Muscle of leg (tissue), 11 donors: ENCODE results near the gene SLC29A3. TPM values are rescaled to one million over a fixed set of nuclear protein-coding genes. Genes with fewer than 3 reads are reported as not detected.

ENCODE experiments used
- DNase-seq: peaks from one replicate; pipeline ENCODE4 v3.0.0; 2013
- H3K27ac ChIP-seq: one replicate; pipeline ENCODE4 v1.5.1; 2013; ENCODE audit warnings: mild to moderate bottlenecking, low read length, control low read depth
- H3K27me3 ChIP-seq: one replicate; pipeline ENCODE4 v1.6.1; 2013; ENCODE audit warnings: low read length; ENCODE audit not compliant: control insufficient read depth, insufficient read depth
- H3K36me3 ChIP-seq: one replicate; pipeline ENCODE4 v1.6.1; 2013; ENCODE audit warnings: low read length; ENCODE audit not compliant: control insufficient read depth, insufficient read depth
- H3K4me1 ChIP-seq: one replicate; pipeline ENCODE4 v1.6.1; 2013; ENCODE audit warnings: low read length; ENCODE audit not compliant: control insufficient read depth, insufficient read depth
- H3K4me3 ChIP-seq: one replicate; pipeline ENCODE4 v1.5.1; 2013; ENCODE audit warnings: low read length, control low read depth
- H3K9me3 ChIP-seq: replicated peaks from 2 replicates; pipeline ENCODE4 v1.6.1; 2013; ENCODE audit warnings: low read depth, low read length; ENCODE audit not compliant: control insufficient read depth
- WGBS: methylation state at CpG from one replicate; pipeline ENCODE4 v1.1.5; 2013; ENCODE audit warnings: missing lambda C conversion rate; ENCODE audit not compliant: insufficient coverage; 5-methylcytosine and 5-hydroxymethylcytosine counted together
- polyA plus RNA-seq, 8 donors: library from polyadenylated mRNA; unstranded; fragments of 120-200 nt; gene quantifications; one replicate each; pipeline versions ENCODE4 v1.2.1 to v1.2.3, GENCODE V29; 2013; ENCODE audit warnings: inconsistent platforms in 1 of 8, low replicate concordance in 1 of 8; ENCODE audit not compliant: insufficient read length in 8 of 8, insufficient read depth in 1 of 8
- total RNA-seq: library from RNA; stranded (reverse); fragments of 120-200 nt; gene quantifications from one replicate; pipeline ENCODE4 v1.2.4, GENCODE V29; 2013

SLC29A3 gene
- total and polyA plus RNA-seq, 9 donors, result 1.7 to 5.4 (median 3.8) TPM

- Histone ChIP-seq H3K4me1 (peaks cover 19% of the 10 kb centered on the region), H3K27me3 (peaks cover 4% of the 10 kb centered on the region), H3K9me3 (no peaks in the 10 kb centered on the region), H3K27ac (no peak overlapping the region), H3K36me3 (peaks cover 23% of the 10 kb centered on the region), H3K4me3 (no peak overlapping the region)
- 86% methylated on average over 4 of the region's 5 CpGs for WGBS
- no peak for DNase-seq
Observed at GRCh38 chr10:71320592-71320991, 1.5 kb downstream of the SLC29A3 start.

DNA sequence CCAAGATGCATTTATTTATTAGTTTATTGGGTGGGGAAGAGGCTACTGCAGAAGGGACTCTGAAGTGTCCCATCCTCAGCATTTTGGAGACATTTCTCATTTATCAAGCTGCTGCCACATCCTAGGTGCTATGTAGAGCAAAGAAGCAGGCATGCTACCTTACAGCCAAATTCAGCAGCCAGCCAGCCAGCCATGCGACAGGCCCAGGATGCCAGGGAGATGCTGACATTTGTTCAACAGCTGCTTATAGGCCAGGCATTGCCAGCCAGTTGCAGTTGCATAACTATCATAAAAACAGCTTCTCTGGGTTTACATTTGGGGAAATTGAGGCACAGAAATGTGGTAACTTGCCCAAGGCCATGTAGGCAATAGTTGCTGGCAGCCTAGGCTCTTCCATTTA lies 2.3 kb downstream of the SLC29A3 start:
- no peak overlapping the region for H3K27ac ChIP-seq
- no peaks in the 10 kb centered on the region for H3K9me3 ChIP-seq
- H3K4me1 ChIP-seq, result peaks cover 21% of the 10 kb centered on the region
- no peak overlapping the region for H3K4me3 ChIP-seq
- peaks cover 4% of the 10 kb centered on the region for H3K27me3 ChIP-seq
- no peak for DNase-seq
- peaks cover 23% of the 10 kb centered on the region for H3K36me3 ChIP-seq
- WGBS, result 67% methylated on average over 1 of the region's 1 CpG

- Histone ChIP-seq H3K4me1 (peaks cover 17% of the 10 kb centered on the region), H3K27me3 (peaks cover 4% of the 10 kb centered on the region), H3K36me3 (peaks cover 28% of the 10 kb centered on the region), H3K9me3 (no peaks in the 10 kb centered on the region), H3K27ac (no peak overlapping the region), H3K4me3 (no peak overlapping the region)
- DNase-seq, result peak; percentile 48
- WGBS, result 97% methylated on average over 2 of the region's 4 CpGs
Observed at GRCh38 chr10:71323407-71323806, 4.3 kb downstream of the SLC29A3 start.

- peaks cover 10% of the 10 kb centered on the region for H3K4me1 ChIP-seq
Observed at GRCh38 chr10:71324743-71325142, 5.7 kb downstream of the SLC29A3 start.

DNA sequence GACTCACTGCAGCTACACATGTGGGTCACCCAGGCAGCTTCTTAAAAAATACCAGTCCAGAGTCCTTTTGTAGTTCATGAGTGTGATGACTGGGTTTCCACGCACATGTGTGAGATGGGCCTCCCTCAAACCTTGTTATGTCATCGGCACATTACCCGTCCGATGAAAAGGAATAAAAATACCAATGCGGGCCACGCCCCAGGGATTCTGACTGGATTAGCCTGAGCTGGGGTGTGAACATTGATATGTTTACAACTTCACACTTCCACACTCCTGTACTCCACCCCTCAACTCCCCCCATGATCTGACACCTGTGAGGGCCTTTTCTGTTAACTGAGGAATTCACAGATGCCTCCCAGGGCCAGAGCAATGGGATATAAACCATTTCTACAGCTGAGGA lies 6.2 kb downstream of the SLC29A3 start:
- Histone ChIP-seq H3K9me3 (no peaks in the 10 kb centered on the region), H3K4me3 (no peak overlapping the region)

More at GRCh38 chr10:71324743-71325142, 5.7 kb downstream of the SLC29A3 start:
- WGBS, result 86% methylated on average over 9 of the region's 9 CpGs
- Histone ChIP-seq H3K27ac (no peak overlapping the region), H3K36me3 (peaks cover 29% of the 10 kb centered on the region), H3K27me3 (no peaks in the 10 kb centered on the region), H3K4me3 (no peak overlapping the region), H3K9me3 (no peaks in the 10 kb centered on the region)
- DNase-seq, result no peak

DNA sequence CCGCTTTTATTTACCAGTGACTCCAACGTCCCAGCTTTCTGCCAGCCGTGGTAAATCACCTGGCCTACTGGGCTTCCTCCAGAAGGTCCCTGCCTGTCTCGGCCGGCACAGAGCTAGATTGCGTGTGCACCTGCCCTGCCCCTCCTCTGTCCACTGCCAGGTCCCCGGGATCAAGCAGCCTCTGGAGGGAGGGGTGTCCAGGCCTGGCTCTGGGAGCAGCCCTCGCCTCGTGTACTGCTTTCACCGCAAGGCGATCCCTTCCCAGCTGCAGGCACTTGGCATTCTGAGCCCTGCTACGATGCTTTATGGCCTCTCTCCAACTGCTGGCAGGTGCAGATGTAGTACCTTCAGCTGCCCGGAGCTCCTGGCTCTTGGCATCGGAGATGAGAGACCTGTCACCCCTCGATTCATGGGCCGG lies 7.4 kb downstream of the SLC29A3 start:
- Histone ChIP-seq H3K4me3 (no peak overlapping the region), H3K36me3 (peaks cover 29% of the 10 kb centered on the region), H3K9me3 (no peaks in the 10 kb centered on the region), H3K27ac (no peak overlapping the region), H3K4me1 (peaks cover 2% of the 10 kb centered on the region), H3K27me3 (no peaks in the 10 kb centered on the region)
- no peak for DNase-seq
- 64% methylated on average over 16 of the region's 16 CpGs for WGBS

More for the DNA sequence above, 6.2 kb downstream of the SLC29A3 start:
- DNase-seq, result no peak
- no CpG with 5 or more reads among the region's 6 CpGs for WGBS
- Histone ChIP-seq H3K36me3 (peaks cover 29% of the 10 kb centered on the region), H3K27me3 (no peaks in the 10 kb centered on the region), H3K27ac (no peak overlapping the region), H3K4me1 (peaks cover 6% of the 10 kb centered on the region)

DNA sequence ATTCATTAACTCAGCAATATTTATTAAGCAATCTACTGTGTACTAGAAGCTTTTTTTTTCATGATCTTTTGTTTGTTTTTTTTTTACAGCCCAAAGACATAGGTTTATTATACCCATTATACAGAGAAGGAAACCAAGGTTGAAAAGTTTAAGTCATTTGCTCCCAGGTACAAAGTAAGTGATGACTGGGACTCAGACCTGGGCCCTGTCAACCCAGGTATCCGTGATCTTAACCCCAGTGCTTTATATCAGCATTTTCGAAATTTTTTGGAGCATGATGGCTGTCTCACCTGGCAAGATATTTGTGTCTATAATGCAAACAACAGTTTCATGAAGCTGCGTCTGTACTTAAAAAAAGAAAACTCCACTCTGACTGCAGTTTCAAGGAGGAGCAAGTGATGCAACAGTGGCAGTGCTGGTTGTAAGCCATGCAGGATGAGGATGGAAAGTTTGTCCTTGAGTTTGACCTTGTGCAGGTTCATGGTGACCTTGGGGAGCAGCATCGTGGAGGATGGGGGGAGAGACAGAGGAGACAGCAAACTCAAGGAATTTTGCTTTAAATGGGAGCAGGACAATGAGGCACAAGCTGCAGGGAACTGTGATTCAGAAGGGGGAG lies 11.8 kb downstream of the SLC29A3 start:
- H3K36me3 ChIP-seq, result peaks cover 6% of the 10 kb centered on the region
- H3K27me3 ChIP-seq, result no peaks in the 10 kb centered on the region
- WGBS, result 67% methylated on average over 3 of the region's 4 CpGs
- no peaks in the 10 kb centered on the region for H3K9me3 ChIP-seq
- H3K27ac ChIP-seq, result no peak overlapping the region
- no peak overlapping the region for H3K4me3 ChIP-seq
- H3K4me1 ChIP-seq, result peaks cover 5% of the 10 kb centered on the region
- no peak for DNase-seq

DNA sequence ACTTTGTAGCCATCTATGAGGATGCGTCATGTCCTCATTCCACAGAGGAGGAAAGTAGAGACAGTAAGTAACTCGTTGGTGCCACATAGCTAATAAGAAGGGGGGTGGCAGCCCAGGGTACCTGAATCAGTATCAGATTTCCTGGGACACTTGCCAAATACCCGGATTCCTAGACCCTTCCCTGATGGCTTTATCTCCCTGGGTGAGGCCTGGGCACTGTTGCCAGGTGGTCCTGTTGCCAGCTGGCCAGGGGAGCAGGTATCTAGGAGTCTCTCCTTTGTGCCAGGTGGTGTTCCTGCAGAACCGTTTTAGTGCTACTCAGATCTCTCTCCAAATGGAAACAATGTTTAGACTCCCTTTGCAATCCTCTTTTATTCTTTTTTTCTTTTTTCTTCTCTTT lies 12.7 kb downstream of the SLC29A3 start:
- peaks cover 6% of the 10 kb centered on the region for H3K36me3 ChIP-seq
- H3K4me3 ChIP-seq, result no peak overlapping the region
- H3K27ac ChIP-seq, result no peak overlapping the region
- no peaks in the 10 kb centered on the region for H3K9me3 ChIP-seq
- DNase-seq, result peak; percentile 56
- no peaks in the 10 kb centered on the region for H3K27me3 ChIP-seq
- no CpG with 5 or more reads among the region's 4 CpGs for WGBS
- H3K4me1 ChIP-seq, result peaks cover 6% of the 10 kb centered on the region

DNA sequence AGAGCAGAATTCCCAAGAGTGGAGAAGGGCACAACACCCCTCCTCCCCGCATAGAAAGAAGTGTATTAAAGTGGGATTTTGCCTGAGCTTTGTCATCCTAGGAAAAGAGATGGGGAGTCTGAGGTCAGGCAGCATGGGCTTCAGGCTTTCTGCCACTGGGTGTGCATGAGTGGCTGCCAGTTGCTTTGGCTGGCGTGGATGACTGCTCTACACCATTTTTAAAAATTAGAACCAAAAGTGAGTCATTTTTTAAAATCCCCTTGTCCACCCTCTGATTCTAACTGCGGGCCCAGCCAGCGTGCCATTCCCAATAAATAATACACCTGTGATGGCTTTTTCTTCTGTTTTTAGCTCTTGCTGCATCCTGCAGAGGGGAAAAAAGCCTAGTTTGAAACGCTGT lies 13.4 kb downstream of the SLC29A3 start:
- peaks cover 11% of the 10 kb centered on the region for H3K4me1 ChIP-seq
- H3K27ac ChIP-seq, result no peak overlapping the region
- peak; percentile 40 for DNase-seq
- H3K36me3 ChIP-seq, result peaks cover 6% of the 10 kb centered on the region
- H3K9me3 ChIP-seq, result no peaks in the 10 kb centered on the region
- no peaks in the 10 kb centered on the region for H3K27me3 ChIP-seq
- H3K4me3 ChIP-seq, result no peak overlapping the region
- 58% methylated on average over 4 of the region's 5 CpGs for WGBS

DNA sequence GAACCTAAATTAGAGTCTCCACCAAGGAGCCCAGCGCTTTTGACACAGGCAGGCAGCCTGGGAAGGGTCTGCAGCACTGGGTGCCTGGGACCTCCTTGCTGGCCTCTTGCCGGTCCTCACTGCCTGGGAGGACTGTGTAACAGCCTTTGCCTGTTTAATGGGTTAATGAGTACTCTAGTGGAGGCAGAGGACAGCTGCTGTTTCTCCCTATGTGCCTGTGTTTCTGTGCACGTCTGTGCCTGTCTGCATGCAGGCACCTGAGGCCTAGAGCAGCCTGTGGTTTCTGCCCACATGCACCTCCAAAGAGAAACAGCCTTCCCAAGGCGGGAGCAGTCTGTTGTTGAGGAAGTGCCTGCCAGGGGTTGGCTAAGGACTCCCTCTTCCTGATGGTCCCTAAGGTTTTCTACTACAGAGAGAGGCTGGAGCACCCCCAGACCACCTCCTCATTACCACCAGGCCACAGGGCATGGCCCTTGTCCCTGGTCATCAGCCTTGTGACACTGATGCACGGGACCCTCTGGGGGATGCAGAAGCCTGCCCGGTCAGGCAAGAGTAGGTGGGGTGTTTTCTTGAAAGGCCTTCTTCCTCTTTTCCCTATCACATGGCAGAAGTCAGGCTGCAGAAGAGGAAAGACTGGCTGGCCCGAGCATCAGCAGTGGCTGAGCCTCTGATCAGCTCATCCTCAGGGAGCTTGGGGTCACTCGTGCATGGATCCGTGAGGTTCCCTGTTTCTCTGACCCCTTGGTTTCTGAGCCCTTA lies 14.2 kb downstream of the SLC29A3 start:
- Histone ChIP-seq H3K36me3 (peaks cover 2% of the 10 kb centered on the region), H3K9me3 (no peaks in the 10 kb centered on the region), H3K4me3 (no peak overlapping the region), H3K27ac (no peak overlapping the region), H3K4me1 (peaks cover 11% of the 10 kb centered on the region), H3K27me3 (no peaks in the 10 kb centered on the region)
- 54% methylated on average over 4 of the region's 9 CpGs for whole genome bisulfite sequencing
- DNase-seq, result peak; percentile 48
